Measurements from ENCODE around the gene DCAF6.
"Not testable (repeated sequence)": the region's sequence is repeated elsewhere in the genome, so short reads cannot be mapped to it uniquely, and the experiment has no call there.

Gene DCAF6, protein sequence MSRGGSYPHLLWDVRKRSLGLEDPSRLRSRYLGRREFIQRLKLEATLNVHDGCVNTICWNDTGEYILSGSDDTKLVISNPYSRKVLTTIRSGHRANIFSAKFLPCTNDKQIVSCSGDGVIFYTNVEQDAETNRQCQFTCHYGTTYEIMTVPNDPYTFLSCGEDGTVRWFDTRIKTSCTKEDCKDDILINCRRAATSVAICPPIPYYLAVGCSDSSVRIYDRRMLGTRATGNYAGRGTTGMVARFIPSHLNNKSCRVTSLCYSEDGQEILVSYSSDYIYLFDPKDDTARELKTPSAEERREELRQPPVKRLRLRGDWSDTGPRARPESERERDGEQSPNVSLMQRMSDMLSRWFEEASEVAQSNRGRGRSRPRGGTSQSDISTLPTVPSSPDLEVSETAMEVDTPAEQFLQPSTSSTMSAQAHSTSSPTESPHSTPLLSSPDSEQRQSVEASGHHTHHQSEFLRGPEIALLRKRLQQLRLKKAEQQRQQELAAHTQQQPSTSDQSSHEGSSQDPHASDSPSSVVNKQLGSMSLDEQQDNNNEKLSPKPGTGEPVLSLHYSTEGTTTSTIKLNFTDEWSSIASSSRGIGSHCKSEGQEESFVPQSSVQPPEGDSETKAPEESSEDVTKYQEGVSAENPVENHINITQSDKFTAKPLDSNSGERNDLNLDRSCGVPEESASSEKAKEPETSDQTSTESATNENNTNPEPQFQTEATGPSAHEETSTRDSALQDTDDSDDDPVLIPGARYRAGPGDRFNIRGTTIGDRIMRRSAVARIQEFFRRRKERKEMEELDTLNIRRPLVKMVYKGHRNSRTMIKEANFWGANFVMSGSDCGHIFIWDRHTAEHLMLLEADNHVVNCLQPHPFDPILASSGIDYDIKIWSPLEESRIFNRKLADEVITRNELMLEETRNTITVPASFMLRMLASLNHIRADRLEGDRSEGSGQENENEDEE

DNA sequence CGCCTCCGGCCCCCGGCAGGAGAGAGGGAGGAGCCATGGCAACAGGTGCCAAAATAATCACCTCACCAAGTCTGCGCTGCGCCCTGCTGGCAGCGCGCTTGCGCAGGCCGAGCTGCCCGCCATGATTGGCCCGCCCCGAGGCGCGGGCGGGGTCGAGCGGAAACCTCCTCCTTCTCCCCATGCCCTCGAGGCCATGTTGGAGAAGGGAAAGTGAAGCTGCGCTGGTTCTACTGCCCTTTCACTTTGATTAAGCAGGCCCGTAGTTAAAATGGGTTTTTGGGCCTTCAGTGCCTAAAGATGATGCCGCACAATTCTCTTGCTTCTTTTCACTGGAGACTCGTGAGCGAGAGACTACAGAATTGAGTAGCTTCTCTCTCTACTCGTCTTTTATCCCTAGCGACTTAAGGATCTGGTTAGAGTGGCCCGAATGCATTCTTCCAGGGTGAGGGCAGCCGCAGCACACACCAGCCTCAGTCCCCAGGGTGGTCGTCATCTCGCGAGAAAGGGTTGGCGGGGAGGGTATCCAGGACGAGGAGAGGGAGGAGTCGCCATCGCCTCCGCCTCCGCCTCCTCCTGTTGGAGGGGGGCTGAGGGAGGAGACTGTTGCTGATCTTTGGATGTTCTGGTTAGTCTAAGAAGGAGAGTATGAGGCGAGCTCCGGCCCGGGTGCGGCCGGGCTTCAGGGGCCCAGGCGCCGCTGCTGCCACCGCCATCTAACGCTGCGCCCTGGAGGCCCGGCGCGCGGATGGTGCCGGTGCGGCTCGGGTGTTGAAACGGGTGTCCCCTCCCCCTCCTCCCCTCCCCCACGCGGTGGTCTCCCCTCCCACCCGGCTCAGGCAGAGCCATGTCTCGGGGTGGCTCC lies at the start of gene DCAF6:
TSS of gene DCAF6 (plus strand) at position 616 of the 862 bp plus-strand sequence. CDS start at position 845, 229 bp downstream.
- peak; percentile 83 to 91 for DNase-seq (ENCODE audit: low read depth in 2 of 2, low spot score in 1 of 2)

- DNase-seq (ENCODE audit: low read depth in 2 of 2, low spot score in 1 of 2), result not testable (repeated sequence)
Observed at GRCh38 chr1:167887187-167887586, 49.3 kb upstream of the DCAF6 start.

DNA sequence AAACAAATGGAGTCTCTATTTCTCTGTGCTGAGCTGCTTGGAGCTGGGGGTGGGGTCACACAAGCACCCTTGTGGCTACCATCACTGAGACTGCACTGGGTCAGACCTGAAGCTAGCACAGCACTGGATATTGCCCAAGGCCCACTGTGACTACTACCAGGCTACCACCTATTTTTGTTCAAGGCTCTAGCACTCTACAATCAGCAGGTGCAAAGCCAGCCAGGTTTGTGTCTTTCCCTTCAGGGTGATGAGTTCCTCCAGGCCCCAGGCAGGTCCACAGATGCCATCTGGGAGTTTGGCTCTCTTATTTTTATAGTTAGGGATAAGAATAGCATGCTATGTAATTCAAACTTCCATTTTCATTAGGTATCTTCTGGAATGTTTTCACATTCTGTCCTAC lies 46.1 kb upstream of the DCAF6 start:
- DNase-seq (ENCODE audit: low read depth in 2 of 2, low spot score in 1 of 2), result no peak

DNA sequence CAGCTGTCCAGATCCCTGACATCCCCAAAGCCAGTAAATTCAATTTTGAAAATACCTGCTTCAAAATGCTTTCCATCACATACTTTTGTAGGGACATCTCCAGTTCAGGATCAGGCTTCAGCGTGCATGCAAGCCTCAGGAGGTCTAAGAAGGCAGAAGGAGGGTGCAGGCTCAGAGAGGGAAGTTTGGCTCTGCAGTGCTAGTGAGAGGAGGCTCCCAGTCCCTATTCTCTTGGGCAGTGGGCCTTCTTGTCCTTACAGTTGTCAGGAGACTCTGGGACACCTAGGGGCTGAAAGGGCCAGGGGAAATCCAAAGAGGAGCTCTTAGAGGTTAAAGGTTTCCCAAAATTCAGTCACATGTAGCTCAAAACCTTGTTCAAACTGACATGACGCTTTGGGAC lies 42.7 kb upstream of the DCAF6 start:
- DNase-seq (ENCODE audit: low read depth in 2 of 2, low spot score in 1 of 2), result no peak

GRCh38 chr1:167898578-167899222 lies 37.8 kb upstream of the DCAF6 start:
- no peak for DNase-seq (ENCODE audit: low read depth in 2 of 2, low spot score in 1 of 2)

DNA sequence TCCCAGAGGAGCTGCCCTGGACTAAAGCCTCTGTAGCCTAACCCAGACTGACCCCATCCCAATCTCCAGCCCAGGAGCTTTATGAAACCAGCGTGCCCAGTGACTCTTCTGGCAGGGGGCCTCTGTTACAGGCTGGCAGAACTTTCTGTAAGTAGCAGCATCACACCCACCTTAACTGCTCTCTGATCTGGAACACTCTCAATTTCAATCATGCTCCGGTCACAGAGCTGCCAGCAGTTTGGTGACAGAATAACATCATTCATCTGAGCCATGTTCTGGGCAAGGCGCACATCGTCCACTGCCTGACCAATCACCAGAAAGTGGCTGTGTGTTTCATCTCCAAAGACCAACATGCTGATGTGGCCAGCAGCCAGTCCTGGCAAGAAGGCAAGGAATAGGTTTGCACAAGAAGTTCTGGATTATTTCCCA lies 37.2 kb upstream of the DCAF6 start:
- DNase-seq (ENCODE audit: low read depth in 2 of 2, low spot score in 1 of 2), result no peak

GRCh38 chr1:167900907-167901306 lies 35.6 kb upstream of the DCAF6 start:
- DNase-seq (ENCODE audit: low read depth in 2 of 2, low spot score in 1 of 2), result no peak

- DNase-seq (ENCODE audit: low read depth in 2 of 2, low spot score in 1 of 2), result no peak
Observed at GRCh38 chr1:167904652-167905130, 31.8 kb upstream of the DCAF6 start.

GRCh38 chr1:167905182-167905581 lies 31.3 kb upstream of the DCAF6 start:
- no peak for DNase-seq (ENCODE audit: low read depth in 2 of 2, low spot score in 1 of 2)

DNA sequence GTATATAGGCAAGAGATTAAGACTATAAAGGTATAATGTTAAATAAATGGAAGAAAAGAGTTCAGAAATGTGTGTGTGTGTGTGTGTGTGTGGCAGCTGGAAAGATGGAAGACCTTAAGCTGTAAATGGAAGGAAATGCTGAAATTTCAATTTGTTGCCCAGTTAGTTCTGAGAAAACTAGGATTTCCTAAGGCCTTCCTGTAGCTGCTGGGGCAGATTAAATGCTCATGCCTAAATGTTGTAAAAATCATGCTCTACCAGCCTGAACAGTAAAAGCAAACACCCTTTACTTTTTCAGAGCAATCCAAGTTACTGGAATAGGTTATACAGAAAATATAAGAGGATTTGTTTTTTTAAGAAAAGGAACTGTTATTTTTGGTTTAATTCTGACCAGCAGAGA lies 30.8 kb upstream of the DCAF6 start:
- no peak for DNase-seq (ENCODE audit: low read depth in 2 of 2, low spot score in 1 of 2)

- DNase-seq (ENCODE audit: low read depth in 2 of 2, low spot score in 1 of 2), result no peak
Observed at GRCh38 chr1:167909691-167910180, 26.7 kb upstream of the DCAF6 start.

DNA sequence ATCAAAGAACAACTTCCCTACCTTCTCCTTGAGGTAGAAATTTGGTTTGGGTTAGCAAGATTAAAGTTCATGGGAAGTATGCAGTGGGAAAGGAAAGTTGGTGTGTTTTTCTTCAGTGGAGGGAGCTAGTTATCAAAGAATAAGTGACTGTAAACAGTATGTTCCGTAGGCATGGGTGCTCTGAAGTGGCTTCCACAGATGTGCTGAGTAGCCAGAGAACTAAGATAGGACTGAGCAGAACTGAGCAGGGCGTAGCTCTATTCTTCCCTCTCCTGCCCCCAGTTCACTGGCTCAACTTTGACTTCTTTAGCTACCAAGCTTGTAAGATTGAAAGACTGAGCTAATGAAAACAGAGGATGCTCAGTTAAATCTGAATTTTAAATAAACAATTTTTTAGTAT lies 26.0 kb upstream of the DCAF6 start:
- no peak for DNase-seq (ENCODE audit: low read depth in 2 of 2, low spot score in 1 of 2)

DNA sequence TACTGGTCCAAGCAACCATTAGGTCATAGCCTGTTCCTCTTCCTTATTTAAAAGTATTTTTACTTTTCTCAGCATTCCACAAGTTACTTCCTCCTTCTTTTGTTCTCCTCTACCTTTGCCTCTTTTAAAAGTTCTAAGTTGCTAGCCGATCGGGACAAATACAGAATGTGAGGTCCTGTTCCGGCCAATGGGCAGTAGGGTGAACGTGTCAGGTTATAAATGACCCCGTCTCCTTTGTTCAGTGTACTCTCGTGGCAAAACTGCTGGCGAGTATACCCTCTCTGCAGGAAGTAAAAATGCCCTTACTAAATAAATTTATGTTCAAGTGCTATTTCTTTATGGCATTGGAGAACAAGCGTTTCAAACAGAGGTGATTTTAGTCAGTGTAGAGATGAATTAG lies 25.1 kb upstream of the DCAF6 start:
- no peak for DNase-seq (ENCODE audit: low read depth in 2 of 2, low spot score in 1 of 2)

GRCh38 chr1:167912294-167912693 lies 24.2 kb upstream of the DCAF6 start:
- DNase-seq (ENCODE audit: low read depth in 2 of 2, low spot score in 1 of 2), result no peak

- no peak for DNase-seq (ENCODE audit: low read depth in 2 of 2, low spot score in 1 of 2)
Observed at GRCh38 chr1:167913895-167914496, 22.5 kb upstream of the DCAF6 start, which contains the start of gene ADCY10. Gene ADCY10 (minus strand): TSS chr1:167914134. CDS start chr1:167905140, 8,994 bp downstream.

GRCh38 chr1:167915569-167915968 lies 20.9 kb upstream of the DCAF6 start:
- no peak for DNase-seq (ENCODE audit: low read depth in 2 of 2, low spot score in 1 of 2)

- no peak for DNase-seq (ENCODE audit: low read depth in 2 of 2, low spot score in 1 of 2)
Observed at GRCh38 chr1:167916766-167917511, 19.5 kb upstream of the DCAF6 start.

DNA sequence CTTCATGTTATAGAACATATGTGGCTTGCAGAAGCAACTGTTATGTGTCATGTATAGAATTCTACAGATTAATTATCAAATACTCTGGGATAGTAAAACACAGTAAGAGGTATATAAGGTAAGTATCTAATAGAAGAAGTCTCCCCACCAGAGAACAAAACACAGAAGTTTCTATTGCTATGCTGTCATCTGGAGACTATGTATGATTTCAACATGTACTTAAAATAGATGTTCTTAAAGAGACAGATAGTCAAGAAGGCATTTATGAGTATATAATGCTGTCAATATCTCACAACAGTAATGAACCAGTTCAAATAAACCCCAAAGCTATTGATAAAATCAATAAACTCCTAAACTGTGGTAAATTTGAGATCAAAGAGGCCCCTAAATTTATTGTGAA lies 14.5 kb upstream of the DCAF6 start:
- DNase-seq (ENCODE audit: low read depth in 2 of 2, low spot score in 1 of 2), result no peak

DNA sequence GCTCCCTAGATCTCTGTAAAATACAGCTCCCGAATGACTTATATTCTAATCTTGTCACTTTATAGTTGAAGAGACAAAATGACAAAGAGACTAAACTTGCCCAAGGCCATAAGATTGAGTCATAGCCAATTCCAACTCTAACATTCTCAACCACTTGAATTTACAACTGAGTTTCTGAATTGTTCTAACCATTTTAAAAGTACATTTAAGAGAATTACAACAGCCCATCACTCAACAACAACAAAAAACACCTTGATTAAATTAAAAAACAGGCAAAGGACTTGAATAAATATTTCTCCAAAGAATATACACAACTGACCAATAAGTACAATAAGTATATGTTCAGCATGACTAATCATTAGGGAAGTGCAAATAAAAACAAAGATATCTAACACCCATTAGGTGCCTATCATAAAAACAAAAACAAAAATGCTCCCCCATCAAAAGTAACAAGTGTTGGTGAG lies 13.8 kb upstream of the DCAF6 start:
- no peak for DNase-seq (ENCODE audit: low read depth in 2 of 2, low spot score in 1 of 2)

Measured in stimulated activated CD8-positive, alpha-beta memory T cell treated with anti-CD3 and anti-CD28 coated beads, Interleukin-4, amount 100 ng/mL, for 1 hour (primary cell).